ENCODE data around the gene PLA2G2A.

PLA2G2A gene

GRCh38 chr1:19974822-19975416 is 4.5 kb downstream of the PLA2G2A start:
- Histone ChIP-seq H3K4me2 (ENCODE audit: low read length) (no peak overlapping the region), H3K9me2 (ENCODE audit: low read depth, low read length) (no peaks in the 10 kb centered on the region), H3F3A (ENCODE audit: insufficient read depth, low read length) (no peaks in the 10 kb centered on the region), H2AFZ (ENCODE audit: low read length) (no peak overlapping the region), H3K36me3 (ENCODE audit: insufficient read depth, low read length) (no peaks in the 10 kb centered on the region), H3K79me2 (ENCODE audit: insufficient read depth, low read length) (no peaks in the 10 kb centered on the region), H3K27me3 (ENCODE audit: insufficient read depth, low read length) (no peaks in the 10 kb centered on the region), H3K4me3 (ENCODE audit: low read depth, low read length, poor library complexity, severe bottlenecking) (no peak overlapping the region), H4K20me1 (ENCODE audit: insufficient read depth, low read length) (no peaks in the 10 kb centered on the region), H3K27ac (ENCODE audit: low read depth, low read length, poor library complexity, severe bottlenecking) (no peak overlapping the region), H3K9ac (ENCODE audit: low read length) (no peak overlapping the region), H3K9me3 (ENCODE audit: low read length) (no peaks in the 10 kb centered on the region), H3K4me1 (ENCODE audit: insufficient read depth, low read length, severe bottlenecking) (no peaks in the 10 kb centered on the region)
- TF ChIP-seq EZH2 (IDR thresholded peaks at IDR 0.05; ENCODE audit: borderline replicate concordance, low read length): no peak
- TF ChIP-seq, protein P1, sequence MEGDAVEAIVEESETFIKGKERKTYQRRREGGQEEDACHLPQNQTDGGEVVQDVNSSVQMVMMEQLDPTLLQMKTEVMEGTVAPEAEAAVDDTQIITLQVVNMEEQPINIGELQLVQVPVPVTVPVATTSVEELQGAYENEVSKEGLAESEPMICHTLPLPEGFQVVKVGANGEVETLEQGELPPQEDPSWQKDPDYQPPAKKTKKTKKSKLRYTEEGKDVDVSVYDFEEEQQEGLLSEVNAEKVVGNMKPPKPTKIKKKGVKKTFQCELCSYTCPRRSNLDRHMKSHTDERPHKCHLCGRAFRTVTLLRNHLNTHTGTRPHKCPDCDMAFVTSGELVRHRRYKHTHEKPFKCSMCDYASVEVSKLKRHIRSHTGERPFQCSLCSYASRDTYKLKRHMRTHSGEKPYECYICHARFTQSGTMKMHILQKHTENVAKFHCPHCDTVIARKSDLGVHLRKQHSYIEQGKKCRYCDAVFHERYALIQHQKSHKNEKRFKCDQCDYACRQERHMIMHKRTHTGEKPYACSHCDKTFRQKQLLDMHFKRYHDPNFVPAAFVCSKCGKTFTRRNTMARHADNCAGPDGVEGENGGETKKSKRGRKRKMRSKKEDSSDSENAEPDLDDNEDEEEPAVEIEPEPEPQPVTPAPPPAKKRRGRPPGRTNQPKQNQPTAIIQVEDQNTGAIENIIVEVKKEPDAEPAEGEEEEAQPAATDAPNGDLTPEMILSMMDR (IDR thresholded peaks at IDR 0.05; ENCODE audit: low read length): peak; percentile 27; the same call in 1 of the 2 replicates

DNA sequence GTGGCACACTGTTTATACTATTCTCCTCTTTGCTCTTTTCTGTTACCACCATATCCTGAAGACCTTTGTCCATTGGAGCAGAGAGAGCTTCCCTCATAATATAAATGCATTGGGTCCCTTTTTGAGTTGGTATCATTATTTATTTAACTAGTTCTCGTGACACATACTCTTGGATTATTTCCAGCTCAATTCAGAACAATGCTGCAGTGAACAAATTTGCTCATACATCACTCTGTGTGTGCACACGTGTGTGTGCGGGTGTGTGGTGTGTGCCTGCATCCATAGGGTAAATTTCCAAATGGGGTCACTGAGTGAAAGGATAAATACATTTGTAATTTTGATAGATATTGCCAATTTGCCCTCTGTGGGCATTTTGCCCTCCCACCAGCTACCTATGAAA is 5.8 kb downstream of the PLA2G2A start:
- TF ChIP-seq, protein P1 (IDR thresholded peaks at IDR 0.05; ENCODE audit: low read length): no peak
- no peak for TF ChIP-seq EZH2 (IDR thresholded peaks at IDR 0.05; ENCODE audit: borderline replicate concordance, low read length)
- no peaks in the 10 kb centered on the region for H3K9me2 ChIP-seq (ENCODE audit: low read depth, low read length)
- H3K4me3 ChIP-seq (ENCODE audit: low read depth, low read length, poor library complexity, severe bottlenecking): no peak overlapping the region
- H4K20me1 ChIP-seq (ENCODE audit: insufficient read depth, low read length): no peaks in the 10 kb centered on the region
- H3K36me3 ChIP-seq (ENCODE audit: insufficient read depth, low read length): no peaks in the 10 kb centered on the region
- H2AFZ ChIP-seq (ENCODE audit: low read length): no peak overlapping the region
- H3K4me2 ChIP-seq (ENCODE audit: low read length): no peak overlapping the region
- H3K27me3 ChIP-seq (ENCODE audit: insufficient read depth, low read length): no peaks in the 10 kb centered on the region
- no peaks in the 10 kb centered on the region for H3K79me2 ChIP-seq (ENCODE audit: insufficient read depth, low read length)
- no peaks in the 10 kb centered on the region for H3K4me1 ChIP-seq (ENCODE audit: insufficient read depth, low read length, severe bottlenecking)
- no peak overlapping the region for H3K9ac ChIP-seq (ENCODE audit: low read length)
- H3K27ac ChIP-seq (ENCODE audit: low read depth, low read length, poor library complexity, severe bottlenecking): no peak overlapping the region
- H3K9me3 ChIP-seq (ENCODE audit: low read length): no peaks in the 10 kb centered on the region
- no peaks in the 10 kb centered on the region for H3F3A ChIP-seq (ENCODE audit: insufficient read depth, low read length)

GRCh38 chr1:19971664-19972063 is 7.8 kb downstream of the PLA2G2A start:
- Histone ChIP-seq H3K36me3 (ENCODE audit: insufficient read depth, low read length) (no peaks in the 10 kb centered on the region), H3K9me2 (ENCODE audit: low read depth, low read length) (no peaks in the 10 kb centered on the region), H4K20me1 (ENCODE audit: insufficient read depth, low read length) (no peaks in the 10 kb centered on the region), H3K4me2 (ENCODE audit: low read length) (no peak overlapping the region), H3K4me1 (ENCODE audit: insufficient read depth, low read length, severe bottlenecking) (no peaks in the 10 kb centered on the region), H2AFZ (ENCODE audit: low read length) (no peak overlapping the region), H3K27me3 (ENCODE audit: insufficient read depth, low read length) (0 out of 2 replicates have a peak, but pooled peaks cover 3% of the 10 kb centered on the region), H3K27ac (ENCODE audit: low read depth, low read length, poor library complexity, severe bottlenecking) (no peak overlapping the region), H3K79me2 (ENCODE audit: insufficient read depth, low read length) (no peaks in the 10 kb centered on the region), H3K9me3 (ENCODE audit: low read length) (no peaks in the 10 kb centered on the region), H3F3A (ENCODE audit: insufficient read depth, low read length) (no peaks in the 10 kb centered on the region), H3K4me3 (ENCODE audit: low read depth, low read length, poor library complexity, severe bottlenecking) (no peak overlapping the region), H3K9ac (ENCODE audit: low read length) (no peak overlapping the region)
- TF ChIP-seq, protein P1 (IDR thresholded peaks at IDR 0.05; ENCODE audit: low read length): no peak
- TF ChIP-seq EZH2 (IDR thresholded peaks at IDR 0.05; ENCODE audit: borderline replicate concordance, low read length): no peak

Measured in OCI-LY1 (cell line).